HG02610 (cell line): Measurements from ENCODE around the gene FGFRL1.
"Not testable (repeated sequence)": the region's sequence is repeated elsewhere in the genome, so short reads cannot be mapped to it uniquely, and the experiment has no call there.

Experiments
- ATAC-seq: cut with Tn5 transposase; IDR thresholded peaks from one replicate; pipeline ENCODE4 v1.9.1; 2021; ENCODE audit warnings: mild to moderate bottlenecking, moderate library complexity; ENCODE audit not compliant: unreplicated experiment

FGFRL1 gene

DNA sequence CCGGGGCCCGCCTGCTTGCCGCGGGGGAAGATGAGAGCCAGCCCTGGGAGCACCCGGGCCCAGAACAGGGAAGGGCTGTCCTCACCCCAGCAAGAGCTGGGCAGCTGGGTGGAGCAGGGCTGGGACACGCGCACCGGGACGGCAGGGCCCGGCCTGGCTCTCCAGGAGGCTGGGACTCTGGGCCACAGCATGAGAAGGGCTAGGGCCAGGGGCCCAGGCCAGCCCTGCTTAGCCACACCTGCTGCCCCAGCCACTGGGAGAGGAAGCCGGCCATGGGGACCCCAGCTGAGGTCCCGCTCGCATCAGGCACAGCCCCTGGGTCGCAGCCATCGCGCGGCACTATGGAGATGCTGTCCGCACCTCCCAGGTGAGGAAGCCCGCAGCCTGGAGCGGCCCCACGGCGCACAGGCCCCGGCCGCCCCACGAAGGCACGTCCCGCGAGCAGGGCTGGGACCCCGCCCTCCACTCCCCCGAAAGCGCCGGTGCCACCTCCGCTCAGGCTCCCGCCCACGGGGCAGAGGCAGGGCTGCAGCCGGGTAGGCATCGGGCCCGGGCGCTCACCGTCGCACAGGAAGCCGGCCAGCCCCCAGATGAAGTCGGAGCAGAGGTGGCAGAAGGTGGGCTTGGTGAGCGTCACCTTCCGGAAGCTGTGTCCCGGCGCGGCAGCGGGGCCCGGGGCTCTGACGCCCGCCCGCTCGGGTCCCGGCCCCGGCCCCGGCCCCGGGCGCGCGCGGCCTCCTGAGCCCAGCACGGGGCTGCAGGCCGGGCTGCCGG, 38.6 kb upstream of the FGFRL1 start:
- peak; percentile 28 for ATAC-seq

DNA sequence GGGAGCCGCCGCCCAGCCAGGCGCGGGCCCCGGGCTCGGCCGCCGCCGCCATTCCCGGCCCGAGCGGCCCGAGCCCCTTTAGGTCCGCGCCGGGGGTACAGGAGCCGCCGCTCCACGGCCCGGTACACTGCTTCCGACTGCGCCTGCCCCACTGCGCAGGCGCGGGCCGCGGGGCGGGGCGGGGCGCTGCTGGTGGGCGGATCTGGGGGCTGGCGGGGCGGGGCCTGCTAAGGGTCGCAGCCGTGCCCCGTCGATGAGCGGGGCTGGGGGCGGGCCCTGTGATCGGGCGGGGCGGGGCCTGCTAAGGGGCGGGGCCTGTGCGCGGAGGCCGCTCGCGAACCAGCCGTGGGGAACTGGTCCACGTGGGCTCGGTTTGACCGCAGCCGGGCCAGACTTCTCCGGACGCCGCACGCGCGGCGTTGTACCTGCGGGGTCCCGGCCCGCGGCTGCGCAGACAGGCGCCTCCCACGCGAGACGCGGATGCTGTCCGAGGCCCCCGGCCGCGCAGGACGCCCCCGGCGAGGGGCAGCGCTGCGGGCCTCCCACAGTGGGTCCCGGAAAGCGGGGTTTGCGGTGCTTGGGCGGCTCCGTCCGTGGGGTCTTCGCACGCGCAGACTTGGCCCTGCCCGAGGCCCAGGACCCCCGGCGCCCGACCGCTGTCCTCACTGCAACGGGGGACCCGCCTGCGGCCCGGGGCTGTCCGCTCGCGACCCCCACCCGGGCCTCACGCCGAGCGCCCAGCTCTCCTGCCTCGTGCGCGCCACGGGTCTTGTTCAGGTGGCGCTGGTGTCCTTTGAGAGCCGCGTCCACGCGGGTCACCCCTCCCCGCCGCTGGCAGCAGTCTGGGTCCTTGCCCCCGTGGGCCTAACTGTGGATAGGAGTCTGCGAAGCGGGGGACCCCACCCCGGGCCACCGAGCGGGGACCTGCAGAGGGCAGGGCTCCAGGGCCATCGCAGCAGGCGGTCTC, 37.7 kb upstream of the FGFRL1 start, which contains the start of gene DGKQ:
Gene DGKQ, minus strand, starts transcription at position 139 of the 967 bp plus-strand sequence. Its CDS starts 87 bp downstream, at position 52.
- ATAC-seq, result peak; percentile 60

DNA sequence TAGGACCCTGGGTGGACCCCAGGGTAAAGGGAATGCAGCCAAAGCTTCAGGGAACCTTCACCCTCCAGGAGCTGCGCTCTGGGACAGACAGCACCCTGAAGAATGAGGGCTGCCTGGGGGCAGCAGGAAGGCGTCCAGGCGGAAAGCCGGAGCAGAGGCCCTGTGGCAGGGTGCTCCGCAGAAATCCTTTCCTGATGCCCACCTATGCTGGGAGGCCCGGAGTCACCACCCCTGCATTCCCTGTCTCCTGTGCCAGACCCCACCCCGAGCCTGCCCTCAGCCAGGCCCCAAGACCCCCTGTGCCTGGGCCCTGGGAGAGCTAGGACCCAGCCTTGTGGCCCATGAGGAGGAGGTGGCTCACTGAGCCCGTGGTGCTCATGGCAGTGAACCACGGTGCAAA, 36.8 kb upstream of the FGFRL1 start:
- ATAC-seq, result no peak

DNA sequence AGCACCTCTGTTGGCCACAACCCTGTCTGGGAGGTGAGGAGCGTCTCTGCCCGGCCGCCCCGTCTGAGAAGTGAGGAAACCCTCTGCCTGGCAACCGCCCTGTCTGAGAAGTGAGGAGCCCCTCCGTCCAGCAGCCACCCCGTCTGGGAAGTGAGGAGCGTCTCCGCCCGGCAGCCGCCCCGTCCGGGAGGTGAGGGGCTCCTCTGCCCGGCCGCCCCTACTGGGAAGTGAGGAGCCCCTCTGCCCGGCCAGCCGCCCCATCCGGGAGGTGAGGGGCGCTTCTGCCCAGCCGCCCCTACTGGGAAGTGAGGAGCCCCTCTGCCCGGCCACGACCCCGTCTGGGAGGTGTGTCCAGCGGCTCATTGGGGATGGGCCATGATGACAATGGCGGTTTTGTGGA, 35.4 kb upstream of the FGFRL1 start:
- not testable (repeated sequence) for ATAC-seq

DNA sequence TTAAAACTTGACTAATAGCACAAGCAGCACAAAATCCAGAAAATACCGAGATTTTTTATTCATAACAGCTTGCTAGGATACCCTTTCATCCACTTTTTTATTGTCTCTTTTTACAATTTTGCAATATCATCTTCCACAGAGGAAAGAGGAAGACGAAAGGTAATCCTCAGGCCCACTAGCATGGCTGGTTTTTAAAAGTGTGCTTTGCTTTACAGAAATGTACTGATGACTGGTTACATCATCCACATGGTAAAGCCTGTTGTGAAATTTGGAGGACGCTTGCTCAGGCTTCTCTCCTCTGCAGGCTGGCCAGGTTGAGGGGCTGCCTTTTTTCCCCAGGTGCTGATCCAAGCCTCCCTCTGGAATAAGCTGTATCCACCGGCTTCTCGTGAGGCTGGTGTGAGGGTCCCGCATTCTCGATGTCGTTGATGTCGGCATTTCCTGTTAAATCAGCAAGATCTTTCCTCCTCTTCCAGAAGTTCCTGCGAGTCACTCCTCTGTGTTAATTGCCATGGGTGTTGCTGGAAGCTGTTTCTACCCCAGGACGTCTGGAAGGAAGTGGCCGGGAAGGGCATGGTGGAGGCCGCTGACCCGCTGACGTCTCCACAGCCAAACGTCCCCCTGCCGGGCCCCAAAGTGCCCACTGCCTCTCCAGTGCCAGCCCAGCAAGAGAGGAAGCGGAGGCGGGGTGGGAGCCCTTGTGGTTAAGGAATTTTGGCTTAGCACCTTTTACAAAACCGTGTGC, 32.3 kb upstream of the FGFRL1 start:
- no peak for ATAC-seq

- ATAC-seq, result no peak
These were observed 29.1 kb upstream of the FGFRL1 start for GRCh38 chr4:982291-982690.

- ATAC-seq, result no peak
These were observed 28.6 kb upstream of the FGFRL1 start for GRCh38 chr4:982814-983213.

- ATAC-seq, result no peak
These were observed 26.9 kb upstream of the FGFRL1 start for GRCh38 chr4:984336-985054.

DNA sequence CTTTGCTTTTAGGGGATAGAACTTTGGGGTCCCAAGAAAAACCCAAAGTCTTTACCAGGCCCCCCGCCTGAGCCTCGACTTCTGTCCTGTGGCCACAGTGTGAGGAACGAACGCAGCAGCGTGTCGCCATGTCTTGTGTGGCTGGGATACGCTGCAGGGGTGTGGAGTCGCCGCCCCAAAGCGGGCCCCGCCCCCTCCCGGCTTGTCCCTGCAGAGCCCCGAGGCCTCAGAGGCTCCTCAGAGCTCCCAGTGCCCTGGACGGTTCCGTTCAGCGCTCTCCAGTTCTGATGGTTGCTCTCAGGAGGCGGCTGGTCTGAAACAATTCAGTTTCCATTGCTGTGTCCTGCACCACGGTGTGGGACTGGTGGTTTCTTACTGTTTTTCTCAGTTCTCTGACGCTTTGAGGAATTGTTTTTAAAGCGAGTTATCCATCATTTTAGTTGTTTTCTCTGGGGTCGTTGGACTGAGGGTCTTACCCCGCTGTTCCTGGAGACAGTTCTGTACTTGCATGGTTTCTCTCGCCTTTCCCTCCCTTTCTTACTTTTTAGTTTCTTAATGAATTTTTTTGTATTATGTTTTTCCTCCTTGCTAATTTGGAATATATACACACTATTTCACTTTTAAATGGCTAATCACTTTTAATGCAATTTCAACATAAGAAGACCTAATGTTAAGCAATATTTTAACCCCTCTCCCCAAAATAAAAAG, 26.1 kb upstream of the FGFRL1 start:
- ATAC-seq, result no peak

GRCh38 chr4:986428-986878, 25.0 kb upstream of the FGFRL1 start:
- ATAC-seq, result no peak

- peak; percentile 66 for ATAC-seq
These were observed 24.4 kb upstream of the FGFRL1 start, which contains the start of gene IDUA for GRCh38 chr4:986879-987623. Gene IDUA (plus strand): TSS chr4:987044. CDS start chr4:987085, 41 bp downstream.

- no peak for ATAC-seq
These were observed 23.6 kb upstream of the FGFRL1 start for GRCh38 chr4:987624-988513.

DNA sequence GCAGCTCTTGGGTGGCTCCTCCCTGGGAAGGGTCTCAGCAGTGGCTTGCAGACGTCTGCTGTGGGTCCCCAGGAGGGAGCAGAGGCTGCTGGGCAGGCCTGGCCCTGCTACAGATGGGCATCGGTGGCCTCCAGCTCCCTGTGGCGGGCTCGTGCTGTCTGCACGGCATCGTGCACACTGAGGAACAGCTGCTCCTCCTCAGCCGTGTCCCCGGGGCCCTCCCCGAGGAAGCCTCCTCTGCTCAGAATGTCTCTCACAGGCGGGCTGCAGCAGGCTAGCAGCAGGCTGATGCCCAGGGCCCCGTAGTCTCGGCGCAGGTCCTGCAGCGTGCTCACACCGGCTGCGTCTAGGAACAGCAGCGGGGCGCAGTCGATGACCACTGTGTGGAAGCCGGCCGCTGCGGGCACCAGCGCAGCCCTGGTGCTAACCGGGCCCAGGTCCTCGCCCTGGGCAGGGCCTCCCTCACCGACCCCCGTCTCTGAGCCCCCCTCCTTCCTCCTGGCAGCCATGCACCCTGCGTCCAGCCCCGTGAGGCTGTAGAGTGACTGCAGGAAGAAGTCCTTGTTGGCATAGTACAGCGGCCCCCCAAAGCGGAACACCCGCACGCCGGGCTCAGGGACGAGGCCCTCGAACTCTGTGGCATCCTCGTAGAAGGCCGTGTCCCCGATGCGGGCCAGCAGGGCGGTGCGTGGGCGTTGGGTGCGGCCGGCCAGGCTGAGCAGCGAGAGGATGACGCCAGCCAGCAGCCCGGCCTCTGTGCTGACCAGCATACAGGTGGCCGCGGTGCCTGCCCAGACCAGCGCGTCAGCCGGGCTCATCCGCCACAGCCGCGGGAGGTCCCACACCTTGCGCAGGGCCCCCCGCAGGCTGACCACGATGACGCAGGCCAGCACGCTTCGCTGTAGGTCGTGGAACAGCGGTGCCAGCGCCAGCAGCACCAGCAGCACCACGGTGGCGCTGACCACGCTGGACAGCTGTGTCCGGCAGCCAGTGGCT, 22.4 kb upstream of the FGFRL1 start:
- no peak for ATAC-seq

DNA sequence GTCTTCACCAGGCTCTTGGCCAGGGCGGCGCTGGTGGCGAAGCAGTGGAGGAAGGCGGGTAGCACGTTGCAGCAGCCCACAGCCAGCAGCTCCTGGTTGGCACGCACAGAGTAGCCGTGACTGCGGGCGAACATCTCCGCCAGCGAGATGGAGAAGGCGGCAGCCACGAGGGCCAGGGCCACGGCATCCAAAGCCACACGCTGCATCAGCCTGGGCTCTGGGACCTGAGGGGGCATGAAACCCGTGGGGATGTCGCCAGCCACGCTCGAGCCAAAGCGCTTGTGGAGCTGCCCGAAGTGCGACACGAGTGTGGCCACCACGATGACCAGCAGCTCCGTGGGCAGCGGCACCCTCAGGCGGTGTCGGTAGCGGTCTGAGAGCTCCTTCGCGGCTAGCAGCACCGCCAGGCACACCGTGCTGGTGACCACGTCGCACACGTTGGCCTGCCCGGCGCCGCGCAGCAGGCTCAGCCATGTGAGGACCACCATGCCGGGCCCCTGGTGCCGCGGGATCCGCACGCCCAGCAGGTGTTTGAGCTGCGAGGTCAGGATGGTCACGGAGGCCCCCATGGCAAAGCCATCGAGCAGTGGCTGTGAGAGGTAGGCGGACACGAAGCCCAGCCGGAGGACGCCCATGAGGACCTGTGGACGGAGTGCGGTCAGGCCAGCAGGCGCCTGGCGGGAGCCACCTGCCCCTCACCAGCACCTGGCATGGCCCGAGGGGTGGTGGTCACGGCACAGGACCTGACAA, 21.5 kb upstream of the FGFRL1 start:
- ATAC-seq, result no peak

DNA sequence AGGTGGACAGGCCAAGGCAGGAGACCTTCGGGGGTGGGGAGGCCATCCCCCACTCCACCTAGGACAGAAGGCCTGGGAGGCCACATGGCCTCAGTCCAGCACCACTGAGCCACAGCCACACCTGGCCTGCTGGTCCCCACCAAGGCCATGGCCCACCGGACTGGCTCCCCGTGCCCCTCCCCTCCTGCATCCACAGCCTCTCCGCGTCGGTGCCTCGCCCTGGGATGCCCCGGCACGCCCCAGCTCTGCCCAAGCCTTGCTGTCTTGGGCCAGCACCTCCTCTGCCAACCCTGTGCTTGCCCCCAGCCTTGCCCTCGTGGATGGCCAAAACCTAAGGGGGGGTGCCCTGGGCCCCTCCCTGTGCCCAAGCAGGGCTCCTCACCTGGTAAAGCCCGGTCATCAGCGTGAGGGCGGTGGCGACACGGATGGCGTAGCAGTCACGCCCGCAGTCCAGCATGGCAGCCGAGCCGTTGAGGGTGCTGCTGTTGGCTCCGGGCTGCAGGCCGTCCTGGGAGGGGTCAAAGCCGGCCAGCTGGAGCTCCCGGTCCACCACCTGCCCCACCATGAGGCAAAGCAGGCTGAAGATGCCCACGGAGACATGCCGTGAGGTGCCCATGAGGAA, 20.6 kb upstream of the FGFRL1 start:
- ATAC-seq, result no peak
